Keratinocyte (primary cell): ENCODE results near the gene NUP54. TPM values are rescaled to one million over a fixed set of nuclear protein-coding genes. Genes with fewer than 3 reads are reported as not detected.

Source experiments
- DNase-seq: peaks from one replicate; pipeline ENCODE4 v3.0.0-alpha.2; 2011; ENCODE audit warnings: low read depth, missing footprints, low spot score
- FAIRE-seq: peaks from 2 replicates; lab custom pipeline; 2011; peaks lifted over from hg19 to GRCh38; lab: Jason Lieb, UNC
- H2AFZ ChIP-seq: 2 replicates; pipeline ENCODE4 v1.6.0; 2012; ENCODE audit warnings: low read length, control low read depth, inconsistent platforms; ENCODE audit not compliant: control insufficient read depth
- H3K27ac ChIP-seq: 2 replicates; pipeline ENCODE4 v1.5.1; 2011; ENCODE audit warnings: low read length; ENCODE audit not compliant: control insufficient read depth, insufficient read depth
- H3K27me3 ChIP-seq: 3 replicates; pipeline ENCODE4 v1.6.0; 2011; ENCODE audit warnings: low read length; ENCODE audit not compliant: control insufficient read depth, insufficient read depth; ENCODE audit errors: extremely low read depth
- H3K36me3 ChIP-seq, 2 experiments: 2 replicates in 1 of 2; 3 replicates in 1 of 2; pipeline ENCODE4 v1.5.1; 2011; ENCODE audit warnings: low read length in 2 of 2, mild to moderate bottlenecking in 1 of 2; ENCODE audit not compliant: control insufficient read depth in 2 of 2, insufficient read depth in 2 of 2; ENCODE audit errors: extremely low read depth in 1 of 2
- H3K4me1 ChIP-seq: 3 replicates; pipeline ENCODE4 v1.5.1; 2011; ENCODE audit warnings: low read length; ENCODE audit not compliant: control insufficient read depth, insufficient read depth; ENCODE audit errors: extremely low read depth
- H3K4me2 ChIP-seq: 3 replicates; pipeline ENCODE4 v1.6.0; 2011; ENCODE audit warnings: low read depth, low read length; ENCODE audit not compliant: control insufficient read depth, insufficient read depth; ENCODE audit errors: extremely low read depth
- H3K4me3 ChIP-seq, 3 experiments: fragments of 200-600 bp in 1 of 3; sonication (generic) in 1 of 3; 2 replicates in 2 of 3; 3 replicates in 1 of 3; pipeline ENCODE4 v1.5.1; 2011 to 2016; ENCODE audit warnings: low read length in 3 of 3, mild to moderate bottlenecking in 3 of 3, control low read depth in 2 of 3, inconsistent platforms in 1 of 3, low read depth in 1 of 3, mixed read lengths in 1 of 3, mixed run types in 1 of 3, moderate library complexity in 1 of 3; ENCODE audit not compliant: control insufficient read depth in 2 of 3, insufficient read depth in 2 of 3; ENCODE audit errors: extremely low read depth in 1 of 3
- H3K79me2 ChIP-seq: 2 replicates; pipeline ENCODE4 v1.6.0; 2012; ENCODE audit warnings: low read length; ENCODE audit not compliant: control insufficient read depth, insufficient read depth
- H3K9ac ChIP-seq: 3 replicates; pipeline ENCODE4 v1.6.0; 2011; ENCODE audit warnings: low read length; ENCODE audit not compliant: control insufficient read depth, insufficient read depth; ENCODE audit errors: extremely low read depth
- H3K9me1 ChIP-seq: 3 replicates; pipeline ENCODE4 v1.6.0; 2011; ENCODE audit warnings: low read length; ENCODE audit not compliant: control insufficient read depth, insufficient read depth; ENCODE audit errors: extremely low read depth
- H3K9me3 ChIP-seq: 2 replicates; pipeline ENCODE4 v1.5.1; 2012; ENCODE audit warnings: low read depth, low read length; ENCODE audit not compliant: control insufficient read depth
- H4K20me1 ChIP-seq: 3 replicates; pipeline ENCODE4 v1.6.0; 2011; ENCODE audit warnings: low read length; ENCODE audit not compliant: control insufficient read depth, insufficient read depth; ENCODE audit errors: extremely low read depth
- EZH2 ChIP-seq: IDR thresholded peaks from one replicate; pipeline ENCODE4 v1.6.1; 2012; ENCODE audit warnings: inconsistent platforms, mild to moderate bottlenecking, low read length, moderate library complexity
- dilution Hi-C: fragments of 300-500 bp; cut with MboI; formaldehyde crosslinking; loops from one replicate; pipeline ENCODE4 v1.7.0; 2020; ENCODE audit warnings: low sequenced_read_pairs; ENCODE audit not compliant: extremely low pct_ligation_motif_present
- polyA plus RNA-seq, 5 experiments: library from polyadenylated mRNA; depleted of rRNA in 3 of 5; stranded (reverse) in 3 of 5; stranded (forward) in 1 of 5; unstranded in 1 of 5; fragments of >200 nt; gene quantifications; 1 replicate in 1 of 5; 2 replicates in 3 of 5; 3 replicates in 1 of 5; pipeline versions ENCODE4 v1.2.1 to v1.2.3, GENCODE V29; 2011 to 2012; ENCODE audit warnings: missing spikeins in 2 of 5, low read depth in 1 of 5, low replicate concordance in 1 of 5
- TF ChIP-seq, protein P1 (sequence below), 3 experiments: IDR thresholded peaks in 1 of 3; conservative IDR thresholded peaks in 1 of 3; optimal IDR thresholded peaks in 1 of 3; 2 replicates in 2 of 3; 3 replicates in 1 of 3; pipeline versions ENCODE3 to v1.5.1; 2011; ENCODE audit warnings: low read length in 3 of 3, mild to moderate bottlenecking in 3 of 3, moderate library complexity in 2 of 3, control low read depth in 1 of 3, inconsistent platforms in 1 of 3; ENCODE audit not compliant: insufficient read depth in 2 of 3; ENCODE audit errors: extremely low read depth in 1 of 3

NUP54 gene
- polyA plus RNA-seq, 1 donor (not counting 4 experiments of a cell fraction or from before 2014, with no cell fraction given): 59.2 TPM

DNA sequence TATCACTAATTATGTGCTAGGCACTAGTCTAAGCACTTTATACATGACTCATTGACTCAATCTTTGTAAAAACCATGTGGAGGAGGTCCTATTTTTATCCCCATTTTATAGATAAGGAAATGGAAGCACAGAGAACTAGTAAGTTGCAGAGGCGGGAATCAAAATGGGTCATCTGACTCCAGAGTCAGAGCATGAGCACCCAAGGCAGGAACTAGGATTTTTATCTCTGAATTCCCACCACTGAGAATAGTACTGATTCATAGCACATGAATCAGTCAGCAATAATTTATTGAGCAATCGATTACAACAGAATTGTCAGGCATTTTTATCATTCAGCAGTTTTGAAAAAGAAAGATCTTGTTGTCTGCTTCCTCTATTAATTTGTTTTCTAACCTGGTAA lies 46.1 kb upstream of the NUP54 start:
- FAIRE-seq: peak; percentile 78

DNA sequence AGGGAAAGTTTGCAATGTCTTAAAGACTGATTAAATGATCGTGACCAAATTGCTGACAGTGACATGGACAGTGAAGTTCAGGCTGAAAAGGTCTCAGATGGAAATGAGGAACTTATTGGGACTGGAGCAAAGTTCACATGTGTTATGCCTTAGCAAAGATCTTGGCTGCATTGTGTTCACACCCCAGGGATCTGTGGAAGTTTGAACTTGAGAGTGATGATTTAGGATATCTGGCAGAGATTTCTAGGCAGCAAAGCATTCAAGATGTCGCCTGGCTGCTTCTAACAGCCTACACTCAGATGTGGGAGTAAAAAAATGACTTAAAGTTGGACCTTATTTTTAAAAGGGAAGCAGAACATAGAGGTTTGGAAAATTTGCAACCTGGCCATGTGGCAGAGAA lies 44.0 kb upstream of the NUP54 start:
- H3K27ac ChIP-seq: no peak overlapping the region
- TF ChIP-seq EZH2: no peak
- H3K9me3 ChIP-seq: no peaks in the 10 kb centered on the region
- H3K4me2 ChIP-seq: no peak overlapping the region
- H3K36me3 ChIP-seq: peaks cover 11 to 13% of the 10 kb centered on the region in 2 experiments
- H3K4me3 ChIP-seq: no peak overlapping the region
- H4K20me1 ChIP-seq: no peaks in the 10 kb centered on the region
- no peak overlapping the region for H2AFZ ChIP-seq
- FAIRE-seq (no peak), DNase-seq (no peak)
- H3K4me1 ChIP-seq: peaks cover 19% of the 10 kb centered on the region
- dilution Hi-C loops: loop anchor here (25.0 kb wide), 1 partner anchor 320 kb away; no protein-coding TSS in a partner anchor
- no peak overlapping the region for H3K9ac ChIP-seq
- no peaks in the 10 kb centered on the region for H3K9me1 ChIP-seq
- peaks cover 15% of the 10 kb centered on the region for H3K79me2 ChIP-seq
- H3K27me3 ChIP-seq: no peaks in the 10 kb centered on the region

More for the DNA sequence above, 46.1 kb upstream of the NUP54 start:
- Histone ChIP-seq H3K4me3 (peak overlapping the region in 1 of 3 experiments; percentile 5), H3K27ac (peak overlapping the region; percentile 85), H3K36me3 (peaks cover 12 to 13% of the 10 kb centered on the region in 2 experiments), H4K20me1 (no peaks in the 10 kb centered on the region), H3K4me1 (peaks cover 27% of the 10 kb centered on the region), H3K27me3 (no peaks in the 10 kb centered on the region), H3K9ac (peak overlapping the region; percentile 40), H2AFZ (no peak overlapping the region), H3K9me1 (no peaks in the 10 kb centered on the region), H3K4me2 (peak overlapping the region; percentile 65), H3K79me2 (peaks cover 19% of the 10 kb centered on the region), H3K9me3 (no peaks in the 10 kb centered on the region)
- dilution Hi-C loops: loop anchor here (25.0 kb wide), 1 partner anchor 318 kb away; no protein-coding TSS in a partner anchor
- peak; percentile 70 for DNase-seq
- TF ChIP-seq EZH2: no peak
- TF ChIP-seq, protein P1, sequence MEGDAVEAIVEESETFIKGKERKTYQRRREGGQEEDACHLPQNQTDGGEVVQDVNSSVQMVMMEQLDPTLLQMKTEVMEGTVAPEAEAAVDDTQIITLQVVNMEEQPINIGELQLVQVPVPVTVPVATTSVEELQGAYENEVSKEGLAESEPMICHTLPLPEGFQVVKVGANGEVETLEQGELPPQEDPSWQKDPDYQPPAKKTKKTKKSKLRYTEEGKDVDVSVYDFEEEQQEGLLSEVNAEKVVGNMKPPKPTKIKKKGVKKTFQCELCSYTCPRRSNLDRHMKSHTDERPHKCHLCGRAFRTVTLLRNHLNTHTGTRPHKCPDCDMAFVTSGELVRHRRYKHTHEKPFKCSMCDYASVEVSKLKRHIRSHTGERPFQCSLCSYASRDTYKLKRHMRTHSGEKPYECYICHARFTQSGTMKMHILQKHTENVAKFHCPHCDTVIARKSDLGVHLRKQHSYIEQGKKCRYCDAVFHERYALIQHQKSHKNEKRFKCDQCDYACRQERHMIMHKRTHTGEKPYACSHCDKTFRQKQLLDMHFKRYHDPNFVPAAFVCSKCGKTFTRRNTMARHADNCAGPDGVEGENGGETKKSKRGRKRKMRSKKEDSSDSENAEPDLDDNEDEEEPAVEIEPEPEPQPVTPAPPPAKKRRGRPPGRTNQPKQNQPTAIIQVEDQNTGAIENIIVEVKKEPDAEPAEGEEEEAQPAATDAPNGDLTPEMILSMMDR (optimal IDR thresholded peaks at IDR 0.05 in 1 of 3, IDR thresholded peaks at IDR 0.05 in 1 of 3, conservative IDR thresholded peaks at IDR 0.05 in 1 of 3; ENCODE audit: extremely low read depth in 1 of 3, insufficient read depth in 2 of 3, low read length in 3 of 3): no peak

DNA sequence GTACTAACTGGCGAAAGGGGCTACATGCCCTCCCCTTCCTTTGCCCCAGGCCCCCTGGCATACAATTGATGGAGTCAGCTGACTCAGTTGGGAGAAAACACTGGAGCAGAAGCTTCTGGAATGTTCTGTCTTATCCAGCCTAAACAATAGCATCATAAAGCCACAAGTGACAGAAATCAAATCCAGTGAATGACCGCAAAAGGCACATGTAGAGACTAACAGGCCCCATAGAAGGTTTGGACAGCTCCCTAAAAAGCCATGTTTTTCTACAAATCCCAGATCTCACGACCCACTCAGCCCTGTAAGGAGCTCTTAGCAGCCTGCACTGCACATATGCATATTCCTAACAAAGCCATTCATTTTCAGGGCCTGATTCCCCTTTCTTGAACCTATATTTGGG lies 40.4 kb upstream of the NUP54 start:
- no peak overlapping the region for H3K27ac ChIP-seq
- no peaks in the 10 kb centered on the region for H3K9me3 ChIP-seq
- H3K27me3 ChIP-seq: no peaks in the 10 kb centered on the region
- FAIRE-seq (no peak), DNase-seq (no peak)
- peaks cover 9 to 13% of the 10 kb centered on the region in 2 experiments for H3K36me3 ChIP-seq
- H3K4me1 ChIP-seq: no peaks in the 10 kb centered on the region
- no peak overlapping the region for H3K4me3 ChIP-seq
- H2AFZ ChIP-seq: no peak overlapping the region
- H3K79me2 ChIP-seq: peaks cover 7% of the 10 kb centered on the region
- no peak for TF ChIP-seq EZH2
- TF ChIP-seq, protein P1 (optimal IDR thresholded peaks at IDR 0.05 in 1 of 3, IDR thresholded peaks at IDR 0.05 in 1 of 3, conservative IDR thresholded peaks at IDR 0.05 in 1 of 3; ENCODE audit: extremely low read depth in 1 of 3, insufficient read depth in 2 of 3, low read length in 3 of 3): no peak
- no peaks in the 10 kb centered on the region for H4K20me1 ChIP-seq
- dilution Hi-C loops: loop anchor here (25.0 kb wide), 1 partner anchor 324 kb away; no protein-coding TSS in a partner anchor
- H3K4me2 ChIP-seq: no peak overlapping the region
- no peak overlapping the region for H3K9ac ChIP-seq
- H3K9me1 ChIP-seq: no peaks in the 10 kb centered on the region
